Progenitor cell of endocrine pancreas (in vitro differentiated cells): ENCODE measurements around the gene PCSK9. TPM values are rescaled to one million over a fixed set of nuclear protein-coding genes. Genes with fewer than 3 reads are reported as not detected.

Experiments
- DNase-seq: peaks from one replicate; pipeline ENCODE4 v3.0.0; 2021; ENCODE audit warnings: low spot score; ENCODE audit not compliant: unreplicated experiment
- H3K27ac Mint-ChIP-seq: 2 replicates; pipeline ENCODE4 v1.8.0; 2021; ENCODE audit warnings: mild to moderate bottlenecking, moderate library complexity, mixed read lengths
- H3K27me3 Mint-ChIP-seq: 2 replicates; pipeline ENCODE4 v1.8.0; 2021; ENCODE audit warnings: mixed read lengths
- H3K36me3 Mint-ChIP-seq: 2 replicates; pipeline ENCODE4 v1.8.0; 2022; ENCODE audit warnings: mixed read lengths; ENCODE audit not compliant: insufficient read depth
- H3K4me1 Mint-ChIP-seq: 2 replicates; pipeline ENCODE4 v1.8.0; 2021; ENCODE audit warnings: low read depth, mixed read lengths
- H3K4me3 Mint-ChIP-seq: 2 replicates; pipeline ENCODE4 v1.8.0; 2021; ENCODE audit warnings: low read depth, mild to moderate bottlenecking, moderate library complexity, mixed read lengths
- H3K9me3 Mint-ChIP-seq: 2 replicates; pipeline ENCODE4 v1.8.0; 2021; ENCODE audit warnings: low read depth, mixed read lengths
- total RNA-seq: library from RNA; stranded (reverse); gene quantifications from 2 replicates; pipeline ENCODE4 v1.2.1, GENCODE V29; 2021
- TF ChIP-seq, protein P1 (sequence below): fragments of 200-600 bp; sonication (generic); IDR thresholded peaks from one replicate; pipeline ENCODE4 v1.5.0; 2021; ENCODE audit warnings: antibody characterized with exemption, mild to moderate bottlenecking; ENCODE audit not compliant: unreplicated experiment

The PCSK9 gene
- total RNA-seq, 1 donor from 2014 or later, result 18.7 TPM

DNA sequence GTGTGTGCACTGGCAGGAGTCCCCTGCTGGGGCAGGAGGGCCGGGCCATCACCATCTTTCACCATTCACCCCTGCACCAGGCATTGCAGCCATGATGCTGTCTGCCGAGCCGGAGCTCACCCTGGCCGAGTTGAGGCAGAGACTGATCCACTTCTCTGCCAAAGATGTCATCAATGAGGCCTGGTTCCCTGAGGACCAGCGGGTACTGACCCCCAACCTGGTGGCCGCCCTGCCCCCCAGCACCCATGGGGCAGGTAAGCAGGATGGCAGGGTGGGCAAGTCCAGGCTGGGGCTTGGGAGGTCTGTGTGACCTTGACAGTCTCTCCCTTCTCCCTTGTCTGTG is 18.6 kb downstream of the PCSK9 start:
- Mint-ChIP-seq H3K4me3 (no peak overlapping the region), H3K4me1 (peaks cover 6% of the 10 kb centered on the region), H3K27me3 (no peaks in the 10 kb centered on the region), H3K27ac (no peak overlapping the region), H3K9me3 (no peaks in the 10 kb centered on the region), H3K36me3 (peaks cover 10% of the 10 kb centered on the region)
- TF ChIP-seq, protein P1, sequence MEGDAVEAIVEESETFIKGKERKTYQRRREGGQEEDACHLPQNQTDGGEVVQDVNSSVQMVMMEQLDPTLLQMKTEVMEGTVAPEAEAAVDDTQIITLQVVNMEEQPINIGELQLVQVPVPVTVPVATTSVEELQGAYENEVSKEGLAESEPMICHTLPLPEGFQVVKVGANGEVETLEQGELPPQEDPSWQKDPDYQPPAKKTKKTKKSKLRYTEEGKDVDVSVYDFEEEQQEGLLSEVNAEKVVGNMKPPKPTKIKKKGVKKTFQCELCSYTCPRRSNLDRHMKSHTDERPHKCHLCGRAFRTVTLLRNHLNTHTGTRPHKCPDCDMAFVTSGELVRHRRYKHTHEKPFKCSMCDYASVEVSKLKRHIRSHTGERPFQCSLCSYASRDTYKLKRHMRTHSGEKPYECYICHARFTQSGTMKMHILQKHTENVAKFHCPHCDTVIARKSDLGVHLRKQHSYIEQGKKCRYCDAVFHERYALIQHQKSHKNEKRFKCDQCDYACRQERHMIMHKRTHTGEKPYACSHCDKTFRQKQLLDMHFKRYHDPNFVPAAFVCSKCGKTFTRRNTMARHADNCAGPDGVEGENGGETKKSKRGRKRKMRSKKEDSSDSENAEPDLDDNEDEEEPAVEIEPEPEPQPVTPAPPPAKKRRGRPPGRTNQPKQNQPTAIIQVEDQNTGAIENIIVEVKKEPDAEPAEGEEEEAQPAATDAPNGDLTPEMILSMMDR, result no peak
- DNase-seq, result no peak

DNA sequence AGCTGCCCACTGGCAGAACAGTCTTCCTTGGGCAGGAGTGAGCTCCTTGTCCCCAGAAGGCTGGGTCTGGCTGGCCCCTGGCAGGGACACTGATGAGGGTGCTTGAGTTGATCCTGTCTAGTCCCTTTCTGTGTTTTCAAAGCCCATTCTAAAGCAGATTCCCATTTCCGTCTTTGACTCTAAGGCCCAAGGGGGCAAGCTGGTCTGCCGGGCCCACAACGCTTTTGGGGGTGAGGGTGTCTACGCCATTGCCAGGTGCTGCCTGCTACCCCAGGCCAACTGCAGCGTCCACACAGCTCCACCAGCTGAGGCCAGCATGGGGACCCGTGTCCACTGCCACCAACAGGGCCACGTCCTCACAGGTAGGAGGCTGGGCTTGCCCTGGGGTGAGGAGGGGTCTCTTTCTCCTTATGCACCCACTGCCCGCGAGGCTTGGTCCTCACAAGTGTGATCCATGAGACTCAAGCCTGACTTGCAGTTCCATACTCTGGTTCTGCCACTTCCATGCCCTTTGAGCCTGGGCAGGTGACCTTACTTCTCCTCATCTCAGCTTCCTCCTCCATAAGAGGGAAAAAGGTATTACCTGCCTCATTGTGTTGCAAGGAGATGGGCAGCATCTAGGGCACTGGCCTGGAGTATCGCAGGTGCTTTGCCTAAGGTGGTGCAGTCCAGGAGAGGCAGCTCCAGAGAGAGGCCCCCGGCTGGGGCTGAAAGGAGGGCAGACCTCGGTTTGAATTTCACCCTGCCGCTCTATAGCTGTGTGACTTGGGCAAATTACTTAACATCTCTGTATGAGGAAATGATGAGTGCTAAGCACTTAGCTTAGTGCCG is 20.2 kb downstream of the PCSK9 start:
- Mint-ChIP-seq H3K36me3 (peaks cover 10% of the 10 kb centered on the region), H3K27ac (no peak overlapping the region)

DNA sequence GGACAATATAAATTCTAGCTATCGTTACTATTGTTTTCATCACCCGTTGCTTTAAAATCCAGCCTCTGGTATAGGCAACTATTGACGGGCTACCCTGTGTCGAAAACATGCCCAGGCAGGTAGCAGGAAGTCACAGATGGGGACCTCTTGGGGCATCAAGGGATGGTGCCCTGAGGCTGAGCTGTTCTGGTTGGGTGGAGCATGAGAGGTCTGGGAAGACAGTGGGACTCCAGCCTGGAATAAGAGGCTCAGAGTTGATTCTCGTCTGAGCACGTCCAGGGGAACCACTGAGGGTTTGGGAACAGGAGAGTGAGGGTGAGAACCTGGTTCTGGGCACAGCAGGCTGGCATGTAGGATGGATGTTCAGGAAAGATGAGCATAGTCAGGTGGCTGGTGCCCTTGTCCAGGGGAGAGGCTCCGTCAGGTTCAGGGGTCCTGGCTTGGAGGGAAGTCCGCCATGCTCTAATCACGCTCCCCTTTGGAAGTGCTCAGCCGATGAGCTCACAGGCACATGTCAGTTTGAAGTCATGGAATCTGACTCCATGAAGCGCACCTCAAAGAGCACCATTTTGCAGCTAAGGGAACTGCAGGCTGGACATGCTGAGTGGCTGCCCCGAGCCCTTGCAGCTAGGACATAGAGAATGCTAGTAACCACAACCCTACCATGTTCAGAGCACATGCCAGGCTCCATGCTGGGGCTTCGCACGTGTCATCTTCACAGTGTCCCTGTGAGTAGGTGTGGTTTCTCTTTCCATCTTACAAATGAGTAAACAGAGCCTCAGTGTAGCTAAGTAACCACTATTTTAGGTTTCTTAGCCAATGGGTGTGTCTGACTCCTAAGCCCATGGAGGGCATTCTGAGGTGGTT is 21.0 kb downstream of the PCSK9 start:
- Mint-ChIP-seq H3K27me3 (no peaks in the 10 kb centered on the region), H3K27ac (no peak overlapping the region), H3K9me3 (no peaks in the 10 kb centered on the region), H3K36me3 (peaks cover 12% of the 10 kb centered on the region), H3K4me3 (no peak overlapping the region), H3K4me1 (no peaks in the 10 kb centered on the region)
- TF ChIP-seq, protein P1, result no peak
- no peak for DNase-seq

More for the DNA sequence above, 20.2 kb downstream of the PCSK9 start:
- Mint-ChIP-seq H3K27me3 (no peaks in the 10 kb centered on the region), H3K4me3 (no peak overlapping the region), H3K9me3 (no peaks in the 10 kb centered on the region), H3K4me1 (no peaks in the 10 kb centered on the region)
- TF ChIP-seq, protein P1, result no peak
- no peak for DNase-seq

DNA sequence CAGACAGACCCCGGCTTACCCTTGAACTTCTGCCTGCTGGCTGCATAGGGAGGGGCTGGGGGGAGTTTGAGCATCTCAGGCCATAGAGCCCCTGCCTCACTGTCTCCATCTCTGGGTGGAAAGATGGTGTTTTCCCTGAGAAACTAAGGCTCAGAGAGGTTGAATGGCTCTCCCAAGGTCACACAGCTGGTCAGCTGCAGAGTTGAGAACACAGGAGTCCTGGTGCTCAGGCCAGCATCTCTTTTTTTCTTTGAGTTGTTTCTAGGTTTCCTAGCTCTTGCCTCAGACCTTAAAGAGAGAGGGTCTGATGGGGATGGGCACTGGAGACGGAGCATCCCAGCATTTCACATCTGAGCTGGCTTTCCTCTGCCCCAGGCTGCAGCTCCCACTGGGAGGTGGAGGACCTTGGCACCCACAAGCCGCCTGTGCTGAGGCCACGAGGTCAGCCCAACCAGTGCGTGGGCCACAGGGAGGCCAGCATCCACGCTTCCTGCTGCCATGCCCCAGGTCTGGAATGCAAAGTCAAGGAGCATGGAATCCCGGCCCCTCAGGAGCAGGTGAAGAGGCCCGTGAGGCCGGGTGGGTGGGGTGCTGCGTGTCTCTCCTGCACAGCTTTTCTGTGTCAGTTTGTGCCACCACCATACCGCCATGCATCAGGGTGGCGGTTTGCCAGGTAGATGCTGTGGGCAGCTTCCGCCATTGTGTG is 21.8 kb downstream of the PCSK9 start:
- H3K27me3 Mint-ChIP-seq, result no peaks in the 10 kb centered on the region
- TF ChIP-seq, protein P1, result no peak
- no peaks in the 10 kb centered on the region for H3K9me3 Mint-ChIP-seq
- no peak for DNase-seq
- H3K36me3 Mint-ChIP-seq, result peaks cover 12% of the 10 kb centered on the region
- no peak overlapping the region for H3K4me3 Mint-ChIP-seq
- no peak overlapping the region for H3K27ac Mint-ChIP-seq
- no peaks in the 10 kb centered on the region for H3K4me1 Mint-ChIP-seq
